Stimulated activated CD4-positive, alpha-beta T cell treated with anti-CD3 and anti-CD28 coated beads, Interleukin-15, amount 100 ng/mL, for 48 hours (primary cell): ENCODE measurements around the gene CACNG4.

Experiments
- DNase-seq, 2 donors: peaks; one replicate each; pipeline ENCODE4 v3.0.0-alpha.2; 2020; ENCODE audit warnings: low read depth in 2 of 2

CACNG4 gene

DNA sequence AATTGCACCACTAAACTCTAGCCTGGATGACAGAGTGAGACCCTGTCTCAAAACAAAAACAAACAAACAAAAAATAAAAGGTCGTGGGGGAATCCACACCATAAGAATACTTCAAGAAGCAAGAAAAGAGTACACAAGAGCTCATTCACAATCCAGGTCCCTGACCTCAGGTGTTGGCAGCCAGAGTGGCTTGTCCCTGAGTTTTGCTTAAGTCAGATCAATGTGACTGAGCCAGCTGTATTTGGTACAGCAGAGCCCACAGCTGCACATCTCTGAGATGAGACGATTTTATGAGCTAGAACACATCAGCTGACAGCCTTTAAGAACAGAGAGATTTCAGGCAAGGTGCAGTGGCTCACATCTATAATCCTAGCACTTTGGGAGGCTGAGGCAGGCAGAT lies 102.2 kb downstream of the CACNG4 start:
- DNase-seq: no peak

- DNase-seq: no peak
These were observed 103.3 kb downstream of the CACNG4 start for GRCh38 chr17:67067571-67068482.

DNA sequence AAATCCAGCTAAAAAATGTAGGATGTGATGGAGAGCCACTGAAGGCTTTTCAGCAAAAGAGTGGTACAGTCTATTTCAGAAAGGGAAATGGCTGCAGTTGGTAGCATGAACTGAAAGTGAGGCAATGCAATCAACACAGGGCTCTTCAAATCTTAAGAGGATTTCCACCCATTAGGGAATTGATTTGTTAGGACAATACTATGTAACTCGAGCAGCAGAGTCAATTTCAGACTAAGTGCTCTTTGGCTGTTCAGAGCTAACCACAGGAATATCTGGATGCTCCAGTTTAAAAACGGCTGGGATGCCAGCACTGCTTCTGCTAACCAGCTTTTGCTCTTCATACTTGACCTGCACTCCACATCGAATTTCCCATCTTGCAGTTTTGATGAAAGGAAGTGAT lies 104.5 kb downstream of the CACNG4 start:
- DNase-seq: no peak

DNA sequence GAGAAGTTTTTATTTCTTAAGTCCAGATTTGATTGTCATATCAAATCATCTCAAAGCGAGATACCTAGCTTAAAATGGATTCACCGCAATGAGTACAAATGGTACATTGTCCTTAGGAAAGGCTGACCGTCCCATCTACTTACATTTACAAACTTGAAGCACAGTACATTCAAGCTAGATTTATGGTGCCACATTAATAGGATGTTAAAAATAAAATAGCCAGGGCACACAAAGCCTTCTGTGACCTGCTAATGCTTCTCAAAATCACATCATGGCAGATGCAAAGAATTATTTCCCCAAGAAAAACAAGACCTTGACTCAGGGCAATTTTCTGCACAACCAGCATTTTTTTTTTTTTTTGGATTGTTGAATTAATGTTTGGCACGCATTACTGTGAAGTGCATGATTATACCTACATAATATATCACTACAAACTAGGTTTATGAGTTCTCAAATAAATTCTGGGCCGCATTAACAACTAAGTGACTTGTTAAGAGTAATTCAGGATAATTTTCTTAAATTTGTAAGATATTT lies 105.2 kb downstream of the CACNG4 start:
- DNase-seq: no peak

GRCh38 chr17:67071595-67071994 lies 107.1 kb downstream of the CACNG4 start:
- no peak for DNase-seq

- no peak for DNase-seq
These were observed 108.4 kb downstream of the CACNG4 start for GRCh38 chr17:67072885-67073284.

- DNase-seq: no peak
These were observed 110.3 kb downstream of the CACNG4 start for GRCh38 chr17:67074781-67075180.

DNA sequence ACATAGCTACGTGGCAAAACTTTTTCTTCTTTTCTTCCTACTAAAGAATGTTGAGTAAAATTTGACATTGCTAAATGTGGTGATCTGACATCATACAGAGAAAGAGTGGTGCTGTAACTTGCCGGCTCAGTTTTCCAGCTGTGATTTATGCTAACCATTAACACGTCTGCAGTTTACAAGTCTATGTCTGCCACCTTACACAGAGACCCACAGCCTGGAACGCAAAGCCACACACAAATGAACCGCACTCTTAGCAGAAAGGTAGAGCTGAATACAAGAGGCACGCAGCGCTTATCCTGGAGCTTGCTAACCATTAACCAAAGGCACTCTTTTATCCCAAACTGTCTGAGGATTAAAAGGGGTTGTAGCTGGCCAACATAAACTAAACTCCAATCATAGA lies 111.8 kb downstream of the CACNG4 start:
- no peak for DNase-seq

- no peak for DNase-seq
These were observed 113.8 kb downstream of the CACNG4 start for GRCh38 chr17:67078292-67078691.

GRCh38 chr17:67079491-67079890 lies 115.0 kb downstream of the CACNG4 start:
- no peak for DNase-seq

DNA sequence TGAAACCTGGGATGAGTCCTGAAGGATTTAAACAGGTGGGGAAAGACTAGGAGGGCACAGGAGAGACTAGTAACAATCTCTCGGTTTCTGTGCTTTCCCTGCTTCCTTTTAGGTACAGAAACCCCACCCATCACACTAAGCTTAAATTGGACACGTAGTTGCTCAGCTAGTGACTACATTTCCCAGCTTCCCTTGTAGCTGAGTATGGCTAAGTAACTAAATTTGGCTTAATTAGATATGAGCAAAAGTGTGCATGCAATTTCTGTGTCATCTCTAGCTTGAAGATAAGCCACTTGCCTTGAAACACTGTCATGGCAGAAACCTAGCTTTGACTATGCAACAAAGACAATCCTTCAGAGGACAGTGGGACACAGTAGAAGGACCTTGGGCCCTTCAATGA lies 116.3 kb downstream of the CACNG4 start:
- DNase-seq: no peak

DNA sequence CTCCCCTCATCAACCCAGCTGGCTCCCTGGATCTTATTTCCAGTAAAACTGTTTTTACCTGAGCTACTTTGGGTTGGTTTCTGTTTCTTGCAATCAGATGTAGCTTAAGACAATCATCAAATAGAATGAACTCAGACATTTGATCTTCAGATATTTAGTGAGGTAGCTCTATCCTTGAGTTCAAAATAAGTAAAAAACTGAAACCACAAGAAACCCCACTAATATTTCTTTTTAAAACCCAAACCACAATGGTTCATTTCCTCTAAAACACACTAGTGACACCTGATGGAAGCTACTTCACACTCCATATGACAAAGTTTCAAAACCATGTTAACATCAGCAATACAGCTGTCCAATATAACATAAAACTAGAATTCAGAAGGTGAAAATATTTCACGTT lies 117.6 kb downstream of the CACNG4 start:
- no peak for DNase-seq
